Muscle of arm (tissue), 12 donors: ENCODE results near the gene POLR2E. TPM values are rescaled to one million over a fixed set of nuclear protein-coding genes. Genes with fewer than 3 reads are reported as not detected.

Experiments used
- DNase-seq: peaks from one replicate; pipeline ENCODE4 v3.0.0-alpha.2; 2013
- polyA plus RNA-seq, 12 donors: library from polyadenylated mRNA; unstranded; fragments of 120-200 nt; gene quantifications; one replicate each; pipeline ENCODE4 v1.2.1, GENCODE V29; 2013; ENCODE audit not compliant: insufficient read length in 12 of 12

POLR2E gene
- polyA plus RNA-seq, 12 donors, result 79.7 to 135 (median 108) TPM; not detected in 1

DNA sequence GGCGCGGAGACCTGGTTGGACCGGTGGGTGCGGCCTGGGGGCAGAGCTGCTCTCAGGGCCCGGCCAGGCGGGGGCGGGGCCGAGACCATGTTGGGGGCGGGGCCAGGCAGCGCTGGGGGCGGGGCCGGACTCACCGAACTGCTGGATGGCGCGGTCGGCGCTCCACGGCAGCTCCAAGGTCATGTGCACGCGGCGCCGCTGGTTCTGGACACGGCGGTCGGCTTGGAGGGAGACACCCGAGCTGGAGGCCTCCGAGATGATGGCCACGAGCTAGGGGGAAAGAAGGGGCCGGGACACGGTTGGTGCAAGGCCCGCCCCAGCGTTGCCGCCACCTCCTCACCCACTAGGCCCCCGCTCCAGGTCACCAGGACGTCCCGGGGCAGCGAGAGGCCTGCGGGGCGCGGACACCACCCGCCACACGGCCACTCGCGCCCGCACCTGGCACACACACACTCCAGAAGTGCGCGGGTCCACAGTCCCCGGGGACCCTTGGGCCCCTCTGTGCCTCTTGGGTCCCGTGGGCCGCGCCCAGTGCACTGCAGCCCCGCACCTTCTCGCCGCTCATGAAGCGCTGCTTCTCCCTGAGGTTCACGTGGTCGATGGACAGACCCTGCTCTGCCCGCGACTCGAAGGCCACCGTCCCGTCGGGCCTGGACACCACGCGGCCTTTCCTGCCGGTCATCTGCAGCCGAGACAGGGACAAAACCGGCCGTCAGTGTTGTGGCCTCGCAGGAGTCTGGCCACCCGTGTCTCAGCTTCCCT is 17.3 kb upstream of the POLR2E start:
- no peak for DNase-seq

GRCh38 chr19:1111641-1112267 is 16.6 kb upstream of the POLR2E start:
- no peak for DNase-seq

DNA sequence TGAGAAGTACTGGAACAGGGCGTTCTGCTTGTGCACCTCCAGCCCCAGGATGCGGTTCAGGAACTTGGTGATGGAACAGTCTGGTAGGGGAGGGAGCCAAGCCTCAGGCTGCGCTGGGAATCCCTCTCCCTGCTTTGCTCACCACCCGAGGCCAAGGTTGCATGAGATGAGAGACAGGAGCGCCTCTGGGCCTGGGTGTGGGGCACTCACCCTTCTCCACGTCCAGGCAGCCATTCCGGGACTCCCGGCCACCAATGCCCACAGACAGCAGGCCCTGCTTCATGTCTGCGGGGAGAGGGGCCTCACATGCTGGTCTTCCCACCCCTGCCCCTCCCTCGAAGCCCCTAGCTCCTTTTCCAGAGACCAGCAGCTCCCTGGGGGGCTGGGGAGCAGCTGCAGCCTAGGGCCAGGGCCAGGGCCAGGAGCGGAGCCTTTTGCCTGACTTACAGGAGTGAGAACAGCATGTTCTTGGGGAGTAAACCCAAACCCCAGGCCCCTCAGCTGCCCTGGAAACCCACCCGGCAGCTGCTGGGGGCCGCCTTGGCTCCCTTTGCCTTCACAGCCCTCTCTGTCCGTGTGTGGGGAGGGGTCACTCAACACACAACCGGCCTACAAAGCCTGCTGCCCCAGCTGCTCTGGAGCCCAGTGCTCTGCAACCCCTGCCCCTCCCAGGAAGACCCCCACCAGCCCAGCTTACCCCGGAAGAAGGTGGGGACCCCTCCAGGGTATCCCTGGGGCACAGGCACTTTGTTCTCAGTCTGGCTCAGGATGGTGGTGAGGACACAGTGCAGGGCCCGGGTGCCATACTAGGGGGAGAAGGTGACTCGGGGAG is 15.8 kb upstream of the POLR2E start:
- no peak for DNase-seq

- no peak for DNase-seq
Measured at GRCh38 chr19:1109697-1110671, 14.8 kb upstream of the POLR2E start.

DNA sequence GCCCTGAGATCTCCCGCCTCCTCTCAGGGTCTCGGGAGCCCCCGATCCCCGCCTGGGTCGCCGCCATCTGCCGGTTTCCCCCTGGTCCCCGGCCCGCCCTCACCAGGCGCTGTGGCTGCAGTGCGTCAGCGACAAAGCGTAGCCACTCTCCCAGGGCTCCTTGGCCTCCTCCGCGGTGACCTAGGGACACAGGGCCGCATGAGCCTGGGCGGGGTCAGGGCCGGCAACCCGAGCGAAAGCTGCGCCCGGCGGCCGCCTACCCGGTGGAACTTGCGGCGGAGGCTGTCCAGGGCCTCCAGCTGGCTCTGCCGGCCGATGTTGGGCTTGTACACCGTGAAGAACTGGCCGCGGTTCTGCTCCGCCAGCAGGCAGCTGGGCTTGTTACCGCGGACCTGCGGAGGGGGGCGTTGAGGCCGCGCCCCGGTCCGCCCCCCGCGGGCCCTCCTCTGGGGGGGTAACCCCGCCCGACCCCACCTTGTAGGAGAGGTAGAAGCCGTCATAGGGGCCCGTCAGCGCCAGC is 13.9 kb upstream of the POLR2E start:
- DNase-seq, result no peak

DNA sequence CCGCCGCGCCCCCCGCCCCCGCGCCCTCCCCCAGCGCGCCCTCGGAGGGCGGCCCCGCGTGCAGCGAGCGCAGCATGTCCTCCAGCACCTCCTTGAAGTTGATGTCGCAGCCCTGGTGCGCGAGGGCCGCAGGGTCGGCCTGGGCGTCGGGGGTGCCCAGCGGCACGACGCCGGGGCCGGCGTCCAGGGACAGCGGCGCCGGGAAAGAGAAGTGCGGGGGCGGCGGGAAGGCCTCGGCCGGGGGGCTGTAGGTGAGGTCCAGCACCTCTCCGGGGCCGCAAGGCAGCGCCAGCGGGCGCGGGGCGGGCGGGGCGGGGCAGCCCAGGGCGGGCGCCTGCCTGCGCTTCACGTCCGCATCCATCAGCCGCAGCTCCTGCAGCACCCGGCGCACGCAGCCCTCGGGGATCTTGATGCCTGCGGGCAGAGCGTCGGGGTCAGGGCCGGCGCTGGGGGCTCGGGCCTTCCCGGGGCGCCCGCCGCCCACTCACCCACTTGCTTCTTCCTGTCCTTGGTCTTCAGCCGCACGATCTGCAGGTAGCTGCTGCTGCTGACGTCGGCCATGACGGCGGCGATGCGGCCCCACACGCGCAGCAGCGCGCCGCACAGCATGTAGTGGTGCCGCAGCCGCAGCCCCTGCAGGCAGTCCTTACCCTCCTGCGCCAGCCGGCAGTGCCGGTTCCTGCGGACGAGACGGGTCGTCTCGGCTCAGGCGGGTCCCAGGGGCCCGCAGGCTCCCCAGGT is 13.3 kb upstream of the POLR2E start:
- DNase-seq, result no peak

GRCh38 chr19:1107661-1108261 is 12.6 kb upstream of the POLR2E start:
- no peak for DNase-seq

DNA sequence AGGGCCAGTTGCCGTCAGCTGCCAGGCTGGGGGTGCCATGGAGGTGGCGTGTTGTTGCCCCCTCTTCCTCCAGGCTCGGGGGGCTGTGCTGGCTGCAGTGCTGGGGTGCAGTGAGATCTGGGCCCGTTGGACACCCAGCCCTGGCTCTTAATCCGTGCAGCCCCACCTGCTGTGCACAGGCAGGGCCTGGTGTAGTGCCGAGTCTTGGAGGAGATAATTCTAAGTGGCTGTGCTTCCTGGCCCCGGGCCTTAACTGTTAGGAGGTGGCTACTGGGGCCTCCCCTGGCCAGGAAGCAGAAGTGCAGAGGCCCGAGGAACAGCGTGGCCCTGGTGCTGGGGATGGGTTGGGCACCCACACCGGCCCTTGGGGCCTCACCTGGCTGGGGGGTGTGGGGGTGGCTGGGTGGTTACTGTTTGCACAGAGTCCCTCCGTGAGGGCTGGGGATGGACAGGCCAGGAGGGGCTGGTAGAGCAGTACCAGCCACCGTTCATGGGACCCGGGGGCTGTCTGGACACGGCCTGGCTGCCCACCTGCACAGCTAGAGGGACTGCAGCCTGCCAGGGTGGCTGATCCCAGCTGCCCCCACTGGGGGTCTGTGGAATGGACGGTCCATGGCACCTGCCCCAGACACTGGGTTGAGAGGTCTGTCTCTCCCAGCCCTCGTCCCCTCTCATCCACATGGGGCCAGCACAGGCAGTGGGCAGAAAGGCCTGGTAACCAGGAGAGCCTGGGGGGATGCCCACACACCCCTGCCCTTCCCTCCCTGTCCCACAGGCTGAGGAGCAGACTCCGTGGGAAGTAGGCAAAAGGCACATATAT is 11.9 kb upstream of the POLR2E start:
- DNase-seq, result no peak

GRCh38 chr19:1105873-1106840 is 11.0 kb upstream of the POLR2E start:
- no peak for DNase-seq

- DNase-seq, result no peak
Measured at GRCh38 chr19:1105008-1105872, 10.1 kb upstream of the POLR2E start.

DNA sequence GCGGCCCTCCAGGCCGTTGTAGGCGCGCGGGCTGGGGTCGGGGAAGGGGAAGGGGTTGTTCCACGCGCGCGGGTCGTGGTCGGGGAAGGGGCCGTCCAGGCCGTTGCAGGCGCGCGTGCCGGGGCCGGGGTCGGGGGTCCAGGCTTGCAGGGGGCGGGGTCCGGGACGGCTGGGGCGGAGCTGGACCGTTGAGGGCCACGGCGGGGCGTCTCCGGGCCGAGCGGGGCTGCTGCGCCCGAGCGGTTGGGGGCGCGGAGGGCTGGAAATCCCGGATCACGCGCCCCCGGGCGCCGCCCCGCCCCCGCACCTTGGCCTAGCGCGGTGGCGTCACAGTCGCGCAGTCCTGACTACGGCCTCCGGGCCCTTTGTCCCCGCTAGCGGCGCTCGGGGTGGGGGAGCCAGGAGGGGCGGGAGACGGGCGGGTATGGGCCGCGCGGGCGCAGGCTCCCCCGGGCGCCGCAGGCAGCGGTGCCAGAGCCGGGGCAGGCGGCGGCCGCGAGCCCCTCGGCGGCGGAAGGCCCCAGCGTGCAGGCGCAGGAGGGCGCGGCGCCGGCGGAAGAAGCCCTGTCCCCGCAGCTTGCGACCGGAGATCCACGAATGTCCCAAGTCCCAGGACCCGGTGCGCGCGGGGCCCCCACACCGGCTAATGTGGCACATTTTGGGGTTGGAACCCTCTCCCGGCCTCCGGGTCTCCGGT is 9.3 kb upstream of the POLR2E start:
- peak; percentile 57 for DNase-seq

- DNase-seq, result peak; percentile 100
Measured at GRCh38 chr19:1103708-1104310, 8.6 kb upstream of the POLR2E start, which contains the start of gene GPX4. TSS of gene GPX4 (plus strand) at chr19:1103994. CDS start at chr19:1104044, 50 bp downstream.

DNA sequence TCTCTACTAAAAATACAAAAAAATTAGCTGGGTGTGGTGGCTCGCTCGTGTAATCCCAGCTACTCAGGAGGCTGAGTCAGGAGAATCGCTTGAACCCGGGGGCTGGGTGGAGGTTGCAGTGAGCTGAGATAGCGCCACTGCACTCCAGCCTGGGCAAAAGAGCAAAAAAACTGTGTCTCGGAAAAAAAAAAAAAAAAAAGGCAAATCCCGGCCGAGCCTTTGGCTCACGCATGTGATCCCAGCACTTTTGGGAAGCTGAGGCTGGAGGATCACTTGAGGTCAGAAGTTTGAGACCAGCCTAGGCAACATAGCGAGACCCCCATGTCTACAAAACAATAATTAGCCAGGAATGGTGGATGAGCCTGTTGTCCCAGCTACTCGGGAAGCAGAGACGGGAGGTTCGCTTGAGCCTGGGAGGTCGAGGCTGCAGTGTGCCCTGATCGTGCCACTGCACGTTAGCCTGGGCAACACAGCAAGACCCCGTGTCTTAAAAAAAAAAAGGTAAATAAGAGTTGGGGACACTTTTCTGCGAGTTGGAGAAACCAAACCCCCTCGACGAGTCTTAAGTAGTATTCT is 8.0 kb upstream of the POLR2E start:
- DNase-seq, result no peak

GRCh38 chr19:1102407-1103131 is 7.4 kb upstream of the POLR2E start:
- no peak for DNase-seq

GRCh38 chr19:1101337-1101698 is 6.1 kb upstream of the POLR2E start:
- no peak for DNase-seq
